ENCODE results near the gene ZDHHC14.
"Not testable (repeated sequence)": the region's sequence is repeated elsewhere in the genome, so short reads cannot be mapped to it uniquely, and the experiment has no call there.

ZDHHC14 gene

DNA sequence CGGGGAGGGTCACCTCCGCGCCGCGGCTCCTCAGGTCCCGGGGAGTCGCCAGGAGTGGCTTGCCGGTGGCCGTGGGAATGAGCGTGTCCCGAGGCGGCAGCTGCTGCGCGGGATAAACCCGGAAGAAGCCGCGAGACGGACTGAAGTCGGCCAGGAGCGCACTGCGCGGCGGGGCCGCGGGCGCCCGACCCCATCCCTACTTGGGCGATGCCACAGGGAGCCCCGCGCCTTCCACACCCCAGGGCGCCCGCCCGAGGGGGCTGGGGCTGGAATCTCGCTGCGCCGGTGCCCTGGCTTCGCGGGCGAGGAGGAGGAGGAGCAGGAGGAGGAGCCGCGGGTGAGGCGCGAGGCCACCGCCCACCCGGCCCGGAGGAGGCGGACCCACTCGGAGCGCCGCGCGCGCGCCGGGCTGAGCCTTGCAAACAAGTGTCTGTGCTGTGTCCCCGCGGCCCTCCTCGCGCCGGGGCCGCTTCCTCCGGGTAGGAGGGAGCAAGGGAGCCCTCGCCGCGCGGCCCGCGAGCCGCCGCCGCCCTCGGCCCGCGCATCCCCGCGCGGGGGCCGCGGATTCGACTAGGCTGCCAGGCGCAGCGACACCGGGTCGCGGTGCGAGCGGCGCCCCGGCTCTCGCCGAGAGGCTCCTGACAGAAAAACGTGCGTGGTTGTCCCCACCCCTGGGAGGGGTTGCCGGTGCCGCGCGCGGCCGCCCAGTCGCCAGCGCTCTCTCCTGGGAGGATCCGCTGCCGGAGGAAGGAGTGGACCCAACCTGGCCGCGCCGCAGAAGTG is at the start of gene ZDHHC14:
Gene ZDHHC14, plus strand, starts transcription at position 412 of the 783 bp plus-strand sequence.
- Histone ChIP-seq H3K36me3 (ENCODE audit: insufficient read depth, low read length) (no peaks in the 10 kb centered on the region), H3K27ac (ENCODE audit: low read depth, low read length) (peak within 1 kb of the TSS; percentile 80), H3K9ac (ENCODE audit: low read length) (peak within 1 kb of the TSS; percentile 65), H3K4me3 (ENCODE audit: low read depth in 1 of 2, low read length in 2 of 2) (peak within 1 kb of the TSS; percentile 73 to 97), H3K4me1 (ENCODE audit: insufficient read depth, low read length) (peaks cover 18% of the 10 kb centered on the region), H3K9me3 (ENCODE audit: low read length) (no peaks in the 10 kb centered on the region), H3K27me3 (ENCODE audit: control insufficient read depth in 1 of 2, insufficient read depth in 2 of 2, low read length in 2 of 2) (no peaks in the 10 kb centered on the region)

DNA sequence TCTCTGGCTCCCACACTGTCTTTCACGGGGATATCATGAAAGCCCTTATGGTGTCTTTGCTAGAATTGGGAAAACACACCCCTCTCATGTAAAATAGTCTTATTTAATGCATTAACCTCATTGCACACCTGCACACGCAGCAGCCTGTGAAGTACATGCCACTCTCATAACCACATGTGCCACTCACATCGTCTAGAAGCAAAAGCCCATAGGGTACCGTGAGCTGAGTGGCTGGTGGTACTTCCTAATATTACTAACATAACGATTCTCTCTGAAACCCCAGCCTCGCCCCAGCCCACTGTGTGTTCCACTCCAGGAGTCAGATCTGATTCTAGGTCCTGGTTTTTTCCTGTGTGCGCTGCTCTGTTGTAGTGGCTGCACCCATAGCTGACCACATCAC is 48.2 kb upstream of the ZDHHC14 start:
- H3K4me1 ChIP-seq (ENCODE audit: insufficient read depth, low read length), result no peaks in the 10 kb centered on the region

DNA sequence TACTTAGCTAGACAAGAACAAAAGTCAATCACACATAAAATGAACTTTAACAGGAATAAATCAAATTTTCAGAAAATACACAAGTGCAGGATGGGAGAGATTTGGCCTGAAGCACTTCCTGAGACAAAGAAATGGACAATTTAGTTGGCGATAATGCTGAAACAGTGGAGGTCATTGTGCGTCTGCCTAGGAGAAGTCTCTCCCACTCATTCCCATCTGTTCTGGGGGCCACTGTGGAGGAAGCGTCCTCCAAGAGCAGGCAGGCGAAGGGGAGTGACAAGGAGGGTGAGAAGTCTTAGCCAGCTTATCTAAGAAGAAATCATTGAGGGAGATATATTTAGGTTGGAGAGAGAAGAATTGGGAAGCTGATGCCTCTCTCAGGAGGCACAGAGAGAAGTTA is 47.5 kb upstream of the ZDHHC14 start:
- Histone ChIP-seq H3K27me3 (ENCODE audit: control insufficient read depth in 1 of 2, insufficient read depth in 2 of 2, low read length in 2 of 2) (peaks cover 0 to 4% of the 10 kb centered on the region in 2 donors), H3K9me3 (ENCODE audit: low read length) (no peaks in the 10 kb centered on the region), H3K4me3 (ENCODE audit: low read depth in 1 of 2, low read length in 2 of 2) (no peak overlapping the region), H3K4me1 (ENCODE audit: insufficient read depth, low read length) (no peaks in the 10 kb centered on the region), H3K27ac (ENCODE audit: low read depth, low read length) (no peak overlapping the region), H3K36me3 (ENCODE audit: insufficient read depth, low read length) (no peaks in the 10 kb centered on the region), H3K9ac (ENCODE audit: low read length) (no peak overlapping the region)

More for the DNA sequence above, 48.2 kb upstream of the ZDHHC14 start:
- Histone ChIP-seq H3K27ac (ENCODE audit: low read depth, low read length) (no peak overlapping the region), H3K36me3 (ENCODE audit: insufficient read depth, low read length) (no peaks in the 10 kb centered on the region), H3K27me3 (ENCODE audit: control insufficient read depth in 1 of 2, insufficient read depth in 2 of 2, low read length in 2 of 2) (peaks cover 0 to 4% of the 10 kb centered on the region in 2 donors), H3K9me3 (ENCODE audit: low read length) (no peaks in the 10 kb centered on the region), H3K4me3 (ENCODE audit: low read depth in 1 of 2, low read length in 2 of 2) (no peak overlapping the region), H3K9ac (ENCODE audit: low read length) (no peak overlapping the region)

DNA sequence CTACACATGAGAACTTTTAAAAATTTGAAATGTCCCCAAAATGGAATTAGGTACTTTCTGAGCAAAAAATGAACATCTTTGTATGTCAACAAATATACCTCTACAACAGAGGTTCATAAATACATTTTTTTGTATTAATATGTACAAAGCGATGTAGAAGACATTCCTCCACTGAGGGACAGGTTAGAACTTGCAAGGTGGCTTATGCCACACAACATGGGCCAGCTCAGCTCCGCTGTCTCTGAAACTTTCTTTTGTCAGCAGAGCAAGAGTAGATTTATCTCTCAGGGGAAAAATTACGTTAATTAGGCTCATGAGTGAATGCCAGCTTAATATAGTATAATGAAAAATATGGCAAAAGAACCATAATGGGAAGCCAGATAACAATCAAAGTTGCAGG is 47.0 kb upstream of the ZDHHC14 start:
- no peaks in the 10 kb centered on the region for H3K36me3 ChIP-seq (ENCODE audit: insufficient read depth, low read length)
- H3K4me3 ChIP-seq (ENCODE audit: low read depth in 1 of 2, low read length in 2 of 2), result no peak overlapping the region
- H3K9me3 ChIP-seq (ENCODE audit: low read length), result no peaks in the 10 kb centered on the region
- no peak overlapping the region for H3K27ac ChIP-seq (ENCODE audit: low read depth, low read length)
- H3K4me1 ChIP-seq (ENCODE audit: insufficient read depth, low read length), result no peaks in the 10 kb centered on the region
- H3K9ac ChIP-seq (ENCODE audit: low read length), result no peak overlapping the region
- peaks cover 0 to 4% of the 10 kb centered on the region in 2 donors for H3K27me3 ChIP-seq (ENCODE audit: control insufficient read depth in 1 of 2, insufficient read depth in 2 of 2, low read length in 2 of 2)

DNA sequence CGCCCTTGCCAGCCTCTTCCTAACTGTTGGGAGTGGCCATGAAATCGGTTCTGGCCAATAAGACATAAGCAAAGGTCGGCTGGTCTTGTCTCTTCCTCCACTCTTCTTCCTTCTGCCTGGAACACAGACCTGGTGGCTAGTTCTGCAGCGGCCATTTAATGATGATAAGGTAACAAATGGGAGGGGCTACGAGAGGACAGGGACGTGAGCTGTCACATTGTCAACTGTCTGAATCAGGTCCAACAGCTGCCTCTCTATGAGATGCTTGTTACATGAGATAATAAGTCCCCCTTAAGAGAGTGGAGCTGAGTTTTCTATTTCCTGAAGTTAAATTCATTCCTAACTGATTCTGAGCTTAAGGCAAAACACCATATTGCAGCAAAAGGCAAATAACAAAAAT is 45.2 kb upstream of the ZDHHC14 start:
- no peaks in the 10 kb centered on the region for H3K36me3 ChIP-seq (ENCODE audit: insufficient read depth, low read length)
- H3K4me1 ChIP-seq (ENCODE audit: insufficient read depth, low read length), result no peaks in the 10 kb centered on the region
- H3K27me3 ChIP-seq (ENCODE audit: control insufficient read depth in 1 of 2, insufficient read depth in 2 of 2, low read length in 2 of 2), result peaks cover 0 to 4% of the 10 kb centered on the region in 2 donors
- no peaks in the 10 kb centered on the region for H3K9me3 ChIP-seq (ENCODE audit: low read length)
- no peak overlapping the region for H3K4me3 ChIP-seq (ENCODE audit: low read depth in 1 of 2, low read length in 2 of 2)
- no peak overlapping the region for H3K9ac ChIP-seq (ENCODE audit: low read length)
- no peak overlapping the region for H3K27ac ChIP-seq (ENCODE audit: low read depth, low read length)

DNA sequence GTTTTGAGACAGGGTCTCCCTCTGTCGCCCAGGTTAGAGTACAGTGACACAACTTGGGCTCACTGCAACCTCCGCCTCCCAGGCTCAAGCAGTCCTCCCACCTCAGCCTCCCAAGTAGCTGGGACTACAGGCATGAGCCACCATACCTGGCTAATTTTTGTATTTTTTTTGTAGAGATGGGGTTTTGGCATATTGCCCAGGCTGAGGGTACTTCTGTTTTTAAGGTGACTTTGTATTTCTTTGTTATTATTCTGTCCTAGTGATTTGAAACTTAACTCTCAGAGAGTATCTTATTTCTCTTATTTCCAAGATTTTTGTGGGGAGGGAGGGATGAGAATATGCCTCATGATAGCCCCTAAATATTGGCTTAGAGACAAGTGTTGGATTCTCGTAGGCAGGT is 43.7 kb upstream of the ZDHHC14 start:
- H3K27ac ChIP-seq (ENCODE audit: low read depth, low read length); H3K36me3 ChIP-seq (ENCODE audit: insufficient read depth, low read length); H3K27me3 ChIP-seq (ENCODE audit: control insufficient read depth in 1 of 2, insufficient read depth in 2 of 2, low read length in 2 of 2); H3K4me3 ChIP-seq (ENCODE audit: low read depth in 1 of 2, low read length in 2 of 2); H3K4me1 ChIP-seq (ENCODE audit: insufficient read depth, low read length); H3K9me3 ChIP-seq (ENCODE audit: low read length); H3K9ac ChIP-seq (ENCODE audit: low read length): not testable (repeated sequence)

DNA sequence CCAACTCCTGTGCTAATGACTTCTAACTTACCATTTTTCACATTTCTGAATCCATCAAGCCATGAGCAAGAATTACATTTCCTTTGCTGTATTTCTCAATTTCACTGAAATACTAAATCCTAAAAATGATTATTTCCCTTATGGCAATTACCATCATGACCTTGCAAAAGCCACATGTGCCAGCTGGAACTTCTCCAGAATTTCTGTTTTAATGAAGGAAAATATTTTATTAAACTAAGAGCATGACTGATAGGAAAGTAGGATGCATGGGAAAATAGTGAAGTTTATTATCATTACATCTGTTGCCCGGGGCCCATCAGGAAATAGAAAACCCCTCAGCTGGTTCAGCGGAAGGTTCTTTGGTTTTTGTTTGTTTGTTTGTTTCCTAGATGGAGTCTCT is 43.2 kb upstream of the ZDHHC14 start:
- Histone ChIP-seq H3K9me3 (ENCODE audit: low read length) (no peaks in the 10 kb centered on the region), H3K27me3 (ENCODE audit: control insufficient read depth in 1 of 2, insufficient read depth in 2 of 2, low read length in 2 of 2) (peaks cover 0 to 4% of the 10 kb centered on the region in 2 donors), H3K9ac (ENCODE audit: low read length) (no peak overlapping the region), H3K27ac (ENCODE audit: low read depth, low read length) (no peak overlapping the region), H3K4me1 (ENCODE audit: insufficient read depth, low read length) (no peaks in the 10 kb centered on the region), H3K36me3 (ENCODE audit: insufficient read depth, low read length) (no peaks in the 10 kb centered on the region), H3K4me3 (ENCODE audit: low read depth in 1 of 2, low read length in 2 of 2) (no peak overlapping the region)

DNA sequence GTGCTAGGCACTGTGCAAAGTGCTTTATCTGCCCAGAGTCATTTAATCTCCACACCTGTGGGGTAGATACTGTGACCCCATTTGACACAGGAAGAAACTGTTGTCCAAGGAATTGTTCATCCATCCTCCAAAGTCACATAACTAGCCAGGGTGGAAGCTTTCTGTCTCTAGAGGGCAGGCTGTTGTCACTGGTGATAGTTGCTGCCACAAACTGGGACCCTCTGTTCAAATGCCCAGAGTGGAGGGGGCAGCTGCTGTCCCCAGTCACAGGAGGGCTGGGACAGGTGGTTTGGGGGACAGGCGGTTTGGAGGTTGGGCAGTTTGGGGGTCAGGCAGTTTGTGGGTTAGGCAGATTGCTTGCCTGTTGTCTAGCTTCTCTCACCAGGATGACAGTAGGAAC is 41.6 kb upstream of the ZDHHC14 start:
- no peak overlapping the region for H3K4me3 ChIP-seq (ENCODE audit: low read depth in 1 of 2, low read length in 2 of 2)
- H3K27me3 ChIP-seq (ENCODE audit: control insufficient read depth in 1 of 2, insufficient read depth in 2 of 2, low read length in 2 of 2), result no peaks in the 10 kb centered on the region
- no peak overlapping the region for H3K9ac ChIP-seq (ENCODE audit: low read length)
- no peaks in the 10 kb centered on the region for H3K36me3 ChIP-seq (ENCODE audit: insufficient read depth, low read length)
- no peaks in the 10 kb centered on the region for H3K4me1 ChIP-seq (ENCODE audit: insufficient read depth, low read length)
- no peak overlapping the region for H3K27ac ChIP-seq (ENCODE audit: low read depth, low read length)
- H3K9me3 ChIP-seq (ENCODE audit: low read length), result no peaks in the 10 kb centered on the region

DNA sequence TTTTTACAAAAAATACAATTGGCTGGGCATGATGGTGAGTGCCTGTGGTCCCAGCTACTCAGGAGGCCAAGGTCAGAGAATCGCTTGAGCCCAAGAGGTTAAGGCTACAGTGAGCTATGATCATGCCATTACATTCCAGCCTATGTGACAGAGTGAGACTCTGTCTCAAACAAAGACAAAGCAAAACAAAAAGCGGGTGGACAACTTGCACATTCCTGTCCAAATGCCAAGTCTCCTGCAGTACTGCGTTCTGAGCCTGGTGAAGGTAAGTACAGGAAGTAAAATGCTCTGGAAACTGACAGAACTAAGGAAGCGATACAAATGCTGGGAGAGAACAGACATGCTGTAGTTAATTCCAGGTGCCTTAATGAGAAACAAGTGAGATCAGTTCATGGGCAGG is 37.3 kb upstream of the ZDHHC14 start:
- H3K4me1 ChIP-seq (ENCODE audit: insufficient read depth, low read length), result no peaks in the 10 kb centered on the region
- no peak overlapping the region for H3K27ac ChIP-seq (ENCODE audit: low read depth, low read length)
- no peak overlapping the region for H3K4me3 ChIP-seq (ENCODE audit: low read depth in 1 of 2, low read length in 2 of 2)
- no peaks in the 10 kb centered on the region for H3K36me3 ChIP-seq (ENCODE audit: insufficient read depth, low read length)
- no peak overlapping the region for H3K9ac ChIP-seq (ENCODE audit: low read length)
- H3K9me3 ChIP-seq (ENCODE audit: low read length), result no peaks in the 10 kb centered on the region
- no peaks in the 10 kb centered on the region for H3K27me3 ChIP-seq (ENCODE audit: control insufficient read depth in 1 of 2, insufficient read depth in 2 of 2, low read length in 2 of 2)

DNA sequence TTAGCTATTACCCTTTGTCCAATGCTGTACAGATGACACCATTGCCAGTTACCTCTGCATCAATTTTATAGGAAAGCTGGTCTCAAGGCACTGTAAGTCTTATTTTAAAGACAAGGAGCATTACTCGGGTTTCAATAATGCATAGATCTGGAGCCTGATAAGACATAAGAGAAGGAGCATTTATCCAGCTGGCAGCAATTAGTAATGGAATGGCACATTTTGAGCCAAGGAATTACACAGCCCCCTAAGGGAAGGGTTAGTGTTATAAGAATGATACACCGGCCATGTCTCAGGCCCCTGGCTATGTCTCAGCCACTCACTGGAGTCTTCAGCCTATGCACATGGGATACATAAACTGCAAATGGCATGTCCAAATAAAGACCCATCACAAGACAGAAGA is 34.6 kb upstream of the ZDHHC14 start:
- H3K9me3 ChIP-seq (ENCODE audit: low read length), result no peaks in the 10 kb centered on the region
- H3K27me3 ChIP-seq (ENCODE audit: control insufficient read depth in 1 of 2, insufficient read depth in 2 of 2, low read length in 2 of 2), result no peaks in the 10 kb centered on the region
- no peaks in the 10 kb centered on the region for H3K4me1 ChIP-seq (ENCODE audit: insufficient read depth, low read length)
- H3K9ac ChIP-seq (ENCODE audit: low read length), result no peak overlapping the region
- H3K4me3 ChIP-seq (ENCODE audit: low read depth in 1 of 2, low read length in 2 of 2), result no peak overlapping the region
- H3K36me3 ChIP-seq (ENCODE audit: insufficient read depth, low read length), result no peaks in the 10 kb centered on the region
- H3K27ac ChIP-seq (ENCODE audit: low read depth, low read length), result no peak overlapping the region

DNA sequence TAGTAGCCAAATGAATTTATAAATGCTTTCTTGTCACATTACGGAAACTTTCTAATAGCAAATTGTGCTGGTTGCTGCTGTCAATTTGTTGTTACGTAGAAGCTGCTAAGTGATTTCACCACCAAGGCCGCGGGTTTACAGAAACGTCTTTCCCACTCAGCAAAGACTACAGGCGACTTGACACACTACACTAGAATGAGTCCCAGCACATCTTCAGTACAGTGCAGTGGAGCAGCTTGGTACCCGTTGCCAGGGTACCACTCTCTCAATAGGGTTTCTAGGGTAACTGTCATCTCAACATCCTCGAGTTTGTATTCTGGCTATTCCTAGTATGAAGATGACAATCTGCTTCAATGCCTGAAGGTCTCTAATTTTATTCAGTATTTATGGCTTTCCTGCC is 22.7 kb upstream of the ZDHHC14 start:
- Histone ChIP-seq H3K27ac (ENCODE audit: low read depth, low read length) (no peak overlapping the region), H3K36me3 (ENCODE audit: insufficient read depth, low read length) (no peaks in the 10 kb centered on the region), H3K27me3 (ENCODE audit: control insufficient read depth in 1 of 2, insufficient read depth in 2 of 2, low read length in 2 of 2) (no peaks in the 10 kb centered on the region), H3K9ac (ENCODE audit: low read length) (no peak overlapping the region), H3K9me3 (ENCODE audit: low read length) (no peaks in the 10 kb centered on the region), H3K4me3 (ENCODE audit: low read depth in 1 of 2, low read length in 2 of 2) (no peak overlapping the region), H3K4me1 (ENCODE audit: insufficient read depth, low read length) (no peaks in the 10 kb centered on the region)

DNA sequence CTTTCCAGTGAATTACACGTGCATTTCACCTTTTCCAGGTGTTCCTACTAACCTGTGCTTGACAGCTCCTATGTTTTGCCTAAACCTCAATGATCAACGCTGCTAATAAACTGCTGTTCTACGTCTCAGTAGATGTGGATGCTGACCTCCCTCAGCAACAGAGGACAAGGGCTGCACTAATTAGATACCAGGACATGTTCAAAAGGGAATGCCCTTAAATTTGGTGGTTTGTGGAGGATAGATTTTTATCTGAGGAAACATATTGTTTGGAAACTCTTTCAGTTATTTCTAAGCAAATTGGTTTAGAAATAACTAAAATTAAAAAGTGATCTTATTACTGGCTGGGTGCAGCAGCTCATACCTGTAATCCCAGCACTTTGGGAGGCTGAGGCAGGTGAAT is 19.1 kb upstream of the ZDHHC14 start:
- no peaks in the 10 kb centered on the region for H3K36me3 ChIP-seq (ENCODE audit: insufficient read depth, low read length)
- no peaks in the 10 kb centered on the region for H3K27me3 ChIP-seq (ENCODE audit: control insufficient read depth in 1 of 2, insufficient read depth in 2 of 2, low read length in 2 of 2)
- H3K9me3 ChIP-seq (ENCODE audit: low read length), result no peaks in the 10 kb centered on the region
- H3K4me1 ChIP-seq (ENCODE audit: insufficient read depth, low read length), result no peaks in the 10 kb centered on the region
- H3K4me3 ChIP-seq (ENCODE audit: low read depth in 1 of 2, low read length in 2 of 2), result no peak overlapping the region
- no peak overlapping the region for H3K9ac ChIP-seq (ENCODE audit: low read length)
- no peak overlapping the region for H3K27ac ChIP-seq (ENCODE audit: low read depth, low read length)

Data from muscle layer of colon (tissue), 2 donors.